GM18505 (cell line): ENCODE results near the gene ZDHHC9.
"Not testable (repeated sequence)": the region's sequence is repeated elsewhere in the genome, so short reads cannot be mapped to it uniquely, and the experiment has no call there.

Experiments used
- ATAC-seq: cut with Tn5 transposase; IDR thresholded peaks from one replicate; pipeline ENCODE4 v1.9.1; 2021; ENCODE audit not compliant: unreplicated experiment
- POLR2A ChIP-seq: IDR thresholded peaks from 4 replicates; pipeline ENCODE4 v1.6.1; 2011; ENCODE audit warnings: borderline replicate concordance; ENCODE audit not compliant: insufficient read depth, insufficient read length; ENCODE audit errors: extremely low read depth

Gene ZDHHC9

DNA sequence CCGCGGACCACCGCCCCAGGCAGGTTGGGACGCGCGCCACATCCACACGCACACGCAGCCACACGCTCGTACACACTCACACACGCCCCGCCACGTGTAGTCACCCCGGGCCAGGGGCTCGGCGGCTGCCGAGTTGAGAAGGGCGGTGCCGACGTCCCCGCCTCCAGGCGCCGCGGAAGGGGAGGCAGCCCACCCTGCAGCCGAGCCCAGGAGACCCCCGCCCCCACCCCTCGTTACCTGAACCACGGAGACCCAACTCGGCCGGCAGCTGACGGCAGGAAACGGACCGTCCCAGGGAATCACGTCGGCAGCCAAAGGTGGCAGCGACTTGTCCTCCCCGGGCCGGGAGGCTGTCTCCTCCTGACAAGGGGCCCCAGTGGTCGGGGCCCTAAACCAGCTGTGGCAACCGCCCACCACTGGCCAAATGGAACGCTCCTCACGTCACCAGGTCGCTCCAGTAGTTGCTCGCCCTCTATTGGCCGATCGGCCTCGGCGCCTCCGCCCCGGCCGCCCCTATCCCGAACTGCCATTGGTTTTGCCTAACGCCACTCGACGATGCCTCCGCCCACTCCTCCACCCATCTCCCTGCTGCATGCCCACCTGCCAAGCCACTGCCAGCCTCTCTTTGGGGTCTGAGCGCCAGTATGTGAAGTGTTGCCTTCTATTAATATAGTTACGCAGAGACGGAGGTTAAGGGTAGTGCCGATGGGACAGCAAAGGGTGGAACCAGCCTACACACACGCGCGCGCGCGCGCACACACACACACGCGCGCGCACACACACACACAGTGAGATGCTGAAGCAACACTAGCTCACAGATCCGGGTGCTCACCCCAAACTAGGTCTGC is at the start of gene ZDHHC9:
ZDHHC9 (minus strand) TSS at position 428 of the 848 bp plus-strand sequence. CDS start 1,941 bp downstream, outside the sequence.
- TF ChIP-seq POLR2A: no peak
- peak; percentile 99 for ATAC-seq

DNA sequence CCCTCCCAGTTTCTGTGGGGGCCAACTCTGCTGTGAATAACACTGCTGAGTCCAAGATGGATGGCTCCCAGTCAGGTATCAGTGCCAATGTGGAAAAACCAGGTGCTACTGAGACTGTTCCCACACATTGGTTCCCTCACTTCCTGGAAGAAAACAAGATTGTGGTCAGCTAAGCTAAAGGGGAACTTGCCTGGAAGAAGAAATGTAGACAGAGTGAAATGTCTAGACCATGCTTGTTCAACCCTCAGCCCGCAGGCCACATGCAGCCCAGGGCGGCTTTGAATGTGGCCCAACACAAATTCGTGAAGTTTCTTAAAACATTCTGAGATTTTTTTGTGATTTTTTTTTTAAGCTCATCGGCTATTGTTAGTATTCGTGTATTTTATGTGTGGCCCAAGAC is 33.7 kb upstream of the ZDHHC9 start:
- no peak for TF ChIP-seq POLR2A
- no peak for ATAC-seq

DNA sequence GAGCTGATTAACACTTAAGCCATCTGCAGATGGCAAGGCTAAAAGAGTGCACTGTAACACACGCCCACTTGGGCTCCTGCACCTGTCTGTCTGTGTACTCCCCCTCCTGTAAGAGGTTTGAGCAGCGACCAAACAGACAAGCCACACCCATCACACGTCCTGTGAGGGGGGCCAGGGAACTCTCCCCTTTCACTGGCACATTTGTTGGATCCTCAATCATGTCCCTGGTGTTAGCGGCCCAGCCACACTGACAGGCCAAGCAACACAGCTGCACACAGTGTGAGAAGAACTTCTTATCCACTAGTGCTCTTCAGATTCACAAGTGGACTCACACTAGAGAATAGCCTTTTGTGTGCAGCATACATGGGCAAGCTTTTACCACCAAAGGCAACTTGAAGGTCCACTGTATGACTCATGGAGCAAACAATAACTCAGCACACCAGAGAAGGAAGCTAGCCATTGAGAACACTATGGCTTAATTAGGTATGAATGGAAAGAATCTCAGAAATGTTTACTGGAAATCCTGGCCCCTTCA is 33.2 kb upstream of the ZDHHC9 start:
- no peak for ATAC-seq
- no peak for TF ChIP-seq POLR2A

DNA sequence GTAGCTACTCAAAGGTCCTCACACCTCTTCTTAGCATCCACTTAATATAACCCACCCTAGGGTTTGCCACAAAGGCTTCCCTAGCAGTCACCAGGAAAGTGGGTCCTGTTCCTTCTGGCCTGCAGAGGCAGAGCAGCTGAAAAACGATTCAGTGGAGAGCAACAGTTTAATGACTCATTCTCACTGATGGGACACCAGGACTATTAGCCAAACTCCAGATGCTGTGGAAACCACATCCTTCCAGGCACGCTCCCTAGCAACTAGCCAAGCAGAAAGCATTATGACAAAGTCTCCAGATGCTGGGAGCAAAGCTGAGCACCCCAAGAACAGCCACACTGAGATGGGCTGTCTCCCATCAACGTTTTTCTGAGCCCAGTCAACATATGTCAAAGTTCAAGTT is 32.0 kb upstream of the ZDHHC9 start:
- no peak for ATAC-seq
- no peak for TF ChIP-seq POLR2A

DNA sequence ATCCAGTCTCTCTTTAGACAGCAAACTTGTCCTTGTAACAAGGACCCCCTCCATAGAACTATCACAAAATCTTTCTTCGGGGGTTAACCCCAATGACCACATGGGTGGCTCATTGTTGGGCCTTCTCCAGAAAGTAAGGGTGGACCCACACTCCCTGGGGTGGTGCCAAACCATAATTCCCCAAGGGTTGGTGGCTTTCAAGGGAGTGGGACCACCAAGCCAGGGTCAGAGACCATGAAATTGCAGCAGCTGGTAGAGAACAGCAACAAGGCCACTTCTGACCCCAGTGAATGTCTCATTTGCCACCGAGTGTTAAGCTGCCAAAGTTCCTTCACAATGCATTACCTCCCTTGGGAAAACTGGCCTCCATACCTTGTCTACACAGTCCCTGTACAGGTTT is 28.8 kb upstream of the ZDHHC9 start:
- no peak for TF ChIP-seq POLR2A
- ATAC-seq: no peak

DNA sequence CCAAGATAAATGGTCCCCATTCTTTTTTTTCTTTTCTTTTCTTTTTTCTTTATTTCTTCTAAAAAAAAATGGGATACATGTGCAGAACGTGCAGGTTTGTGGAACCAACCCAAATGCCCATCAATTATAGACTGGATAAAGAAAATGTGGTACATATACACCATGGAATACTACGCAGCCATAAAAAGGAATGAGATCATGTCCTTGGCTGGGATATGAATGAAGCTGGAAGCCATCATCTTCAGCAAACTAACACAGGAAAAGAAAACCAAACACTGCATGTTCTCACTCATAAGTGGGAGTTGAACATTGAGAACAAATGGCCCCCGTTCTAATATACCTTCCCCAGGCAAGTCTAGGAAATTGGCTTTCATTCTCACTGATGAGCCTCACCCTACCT is 22.6 kb upstream of the ZDHHC9 start:
- not testable (repeated sequence) for ATAC-seq

DNA sequence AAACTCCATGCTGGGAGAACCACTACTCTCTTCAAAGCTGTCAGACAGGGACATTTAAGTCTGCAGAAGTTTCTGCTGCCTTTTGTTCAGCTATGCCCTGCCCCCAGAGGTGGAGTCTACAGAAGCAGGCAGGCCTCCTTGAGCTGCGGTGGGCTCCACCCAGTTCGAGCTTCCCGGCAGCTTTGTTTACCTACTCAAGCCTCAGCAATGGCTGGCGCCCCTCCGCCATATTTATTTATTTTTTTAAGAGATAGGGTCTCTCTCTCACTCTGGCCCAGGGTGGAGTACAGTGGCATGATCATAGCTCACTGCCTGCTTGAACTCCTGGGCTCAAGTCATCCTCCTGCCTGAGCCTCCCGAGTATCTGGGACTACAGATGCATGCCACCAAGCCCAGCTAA is 15.4 kb upstream of the ZDHHC9 start:
- ATAC-seq: not testable (repeated sequence)

DNA sequence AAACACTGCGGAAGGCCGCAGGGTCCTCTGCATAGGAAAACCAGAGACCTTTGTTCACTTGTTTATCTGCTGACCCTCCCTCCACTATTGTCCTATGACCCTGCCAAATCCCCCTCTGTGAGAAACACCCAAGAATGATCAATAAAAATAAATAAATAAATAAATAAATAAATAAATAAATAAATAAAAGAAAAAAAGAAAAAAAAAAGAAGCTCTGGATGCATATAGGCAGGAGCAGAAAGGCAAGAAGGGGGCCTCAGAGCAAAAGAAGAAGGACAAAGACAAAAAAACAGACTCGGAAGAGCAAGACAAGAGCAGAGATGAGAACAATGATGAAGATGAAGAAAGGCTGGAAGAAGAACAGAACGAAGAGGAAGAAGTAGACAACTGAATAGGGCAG is 8.1 kb upstream of the ZDHHC9 start:
- not testable (repeated sequence) for ATAC-seq

DNA sequence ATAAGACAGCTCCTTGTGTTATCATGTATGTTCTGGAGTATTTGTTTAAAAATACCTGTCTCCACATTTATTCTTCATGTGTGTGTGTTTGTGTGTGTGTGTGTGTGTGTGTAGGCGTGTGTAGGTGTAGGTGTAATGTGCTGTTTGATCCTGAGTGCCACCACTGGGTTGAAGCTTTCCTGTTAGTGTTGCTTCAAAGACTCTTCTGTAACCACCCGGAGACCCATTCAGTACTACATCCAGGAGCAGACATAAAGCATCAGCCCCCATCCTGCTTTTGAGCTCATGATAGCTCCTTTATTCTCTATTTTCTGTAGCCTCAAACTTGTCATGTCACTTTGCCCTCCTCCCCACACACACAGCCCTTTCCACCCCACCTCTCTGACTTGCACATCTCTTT is 3.0 kb upstream of the ZDHHC9 start:
- no peak for ATAC-seq
- TF ChIP-seq POLR2A: no peak

DNA sequence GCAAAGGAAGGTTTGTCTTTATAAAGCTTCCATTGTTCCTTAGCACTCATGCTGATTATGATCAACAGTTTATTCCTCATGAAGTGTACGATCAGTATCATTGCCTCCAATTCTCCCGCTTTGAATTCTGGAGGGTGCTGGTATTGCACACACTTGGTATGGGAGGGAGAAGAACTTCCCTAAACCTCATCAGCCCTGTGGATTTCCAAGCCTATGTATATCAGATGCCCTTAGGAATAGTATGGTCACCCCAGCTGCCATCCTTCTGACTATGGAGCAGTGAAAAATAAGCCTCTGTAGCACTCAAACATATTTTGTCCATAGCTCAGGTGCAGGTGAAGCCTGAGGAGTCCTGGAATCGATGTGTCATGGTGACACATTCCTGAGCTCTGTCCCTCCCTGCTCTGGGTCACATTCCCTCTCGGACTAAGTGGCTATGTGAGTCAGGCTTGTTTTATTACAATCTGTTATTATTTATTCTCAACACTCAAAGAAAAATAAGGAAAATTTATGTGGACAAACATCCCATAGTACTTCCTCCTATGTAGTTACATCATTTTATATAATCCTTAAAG is 2.0 kb upstream of the ZDHHC9 start:
- no peak for ATAC-seq
- TF ChIP-seq POLR2A: no peak

DNA sequence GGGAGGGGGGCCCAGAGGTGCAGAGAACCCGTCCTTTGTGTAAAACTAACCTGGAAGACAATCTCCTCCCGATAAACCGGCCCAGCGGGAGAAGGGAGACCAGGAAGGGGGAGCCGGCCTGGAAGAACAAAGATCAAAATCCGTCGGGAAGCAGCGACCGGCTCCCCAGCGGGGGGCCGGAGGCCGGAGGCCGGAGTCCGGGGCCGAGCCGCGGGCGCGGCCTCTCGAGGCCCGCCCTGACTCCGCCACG is 552 bp downstream of the ZDHHC9 start:
- ATAC-seq: no peak
- no peak for TF ChIP-seq POLR2A

DNA sequence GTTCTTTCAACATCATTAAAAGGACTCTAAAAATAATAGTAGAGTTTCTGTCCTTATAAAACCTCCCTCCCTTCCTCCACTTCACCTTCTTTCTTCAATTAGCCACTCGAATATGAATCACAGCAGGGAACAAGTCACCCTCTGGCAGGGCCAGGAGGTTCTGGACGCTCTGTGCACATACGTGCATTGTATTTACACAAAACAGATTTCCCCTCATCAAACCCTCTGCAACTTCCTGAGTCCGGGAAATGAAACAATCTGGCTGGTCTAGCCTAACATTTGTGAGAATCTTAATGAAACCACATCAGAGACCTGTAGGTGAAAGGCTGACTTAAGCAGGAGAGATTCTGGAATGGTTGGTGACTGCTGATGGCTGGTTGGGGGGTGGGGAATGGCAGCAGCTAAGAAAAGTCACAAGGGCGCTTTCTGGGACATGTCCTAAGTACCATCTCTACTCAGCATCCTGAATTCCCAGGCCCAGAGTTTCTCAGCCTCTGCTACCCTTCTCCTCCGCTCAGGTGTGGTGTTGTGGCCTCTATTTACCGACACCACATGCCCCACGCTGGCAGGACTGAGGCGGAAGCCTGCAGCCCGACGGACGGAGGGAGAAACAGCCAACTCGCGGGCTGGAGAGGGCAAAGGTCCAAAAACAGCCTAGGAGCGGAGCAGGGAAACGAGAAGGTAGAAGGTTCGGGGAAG is 1.0 kb downstream of the ZDHHC9 start:
- ATAC-seq: no peak
- no peak for TF ChIP-seq POLR2A

DNA sequence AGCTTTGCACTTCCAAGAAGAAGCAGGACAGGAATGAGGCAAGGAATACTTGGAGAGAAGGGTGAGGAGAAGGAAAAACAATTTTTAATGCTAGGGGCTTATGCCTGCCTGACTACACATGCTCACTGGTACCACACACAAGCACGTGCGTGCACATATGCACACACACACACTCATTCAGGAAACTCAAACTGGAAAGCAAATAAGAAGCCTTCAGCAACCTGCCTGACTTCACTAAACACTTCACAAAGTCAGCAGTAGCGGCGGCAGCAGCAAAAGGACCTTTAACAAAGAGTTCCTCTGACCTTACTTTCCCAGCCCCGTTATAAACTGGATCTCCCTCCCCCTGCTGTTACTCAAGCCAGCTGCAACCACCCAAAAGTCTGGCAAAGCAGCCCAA is 3.3 kb downstream of the ZDHHC9 start:
- no peak for ATAC-seq
- TF ChIP-seq POLR2A: no peak

DNA sequence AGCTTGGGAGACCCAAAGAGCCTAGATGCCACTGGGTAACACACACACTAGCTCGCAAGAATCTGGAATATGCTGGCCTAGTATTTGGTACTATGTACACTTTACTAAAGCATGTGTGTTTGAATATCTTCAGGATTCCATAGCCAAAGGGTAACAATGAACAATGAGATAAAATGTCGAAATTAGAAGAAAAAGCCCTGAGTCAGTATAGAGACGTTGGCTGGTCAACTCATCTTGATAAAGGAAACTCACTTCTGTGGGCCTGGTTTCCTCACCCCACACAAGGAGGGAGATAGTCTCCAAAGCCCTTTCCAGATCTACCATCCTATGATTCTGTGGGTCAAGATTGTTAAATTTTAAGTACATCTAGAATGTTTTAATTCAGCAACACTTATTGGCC is 6.9 kb downstream of the ZDHHC9 start:
- TF ChIP-seq POLR2A: no peak
- ATAC-seq: no peak

DNA sequence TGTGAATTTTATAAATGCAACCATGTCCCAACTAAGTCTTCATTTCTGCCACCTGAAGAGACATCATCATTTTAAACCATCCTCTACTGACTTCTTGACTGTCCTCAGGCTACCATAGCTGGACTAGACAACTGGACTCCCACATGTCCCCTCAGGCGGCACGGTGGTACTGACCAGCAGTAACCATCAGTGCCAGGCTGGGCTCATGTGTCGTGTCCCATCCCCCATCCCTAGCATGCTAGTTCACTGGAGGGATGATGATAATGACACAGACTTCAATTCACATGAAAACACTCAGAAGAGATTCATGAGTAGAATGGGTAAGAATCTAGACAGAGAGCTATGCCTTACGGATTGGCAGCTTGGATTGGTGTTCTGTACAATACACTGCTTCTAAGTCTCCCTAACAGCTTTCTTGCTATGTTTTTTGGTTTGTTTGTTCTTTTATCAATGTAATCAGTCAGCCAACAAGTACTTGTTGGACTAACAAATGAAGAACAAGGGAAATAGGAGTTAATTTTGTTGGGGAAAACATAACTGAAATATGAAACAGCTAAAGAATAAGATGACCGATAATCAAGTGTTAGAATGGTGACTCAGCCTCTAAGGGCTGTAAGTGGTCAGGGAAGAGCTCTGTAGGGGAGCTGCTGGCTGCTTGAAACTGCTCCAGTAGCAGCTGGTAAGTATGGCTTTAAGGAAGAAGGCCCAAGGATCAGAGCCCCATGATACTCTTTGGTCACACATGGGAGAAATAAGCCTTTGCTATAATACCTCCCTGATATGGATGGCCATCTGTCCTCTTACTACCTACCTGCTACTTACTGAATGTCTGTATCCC is 10.3 kb downstream of the ZDHHC9 start:
- no peak for ATAC-seq
- no peak for TF ChIP-seq POLR2A
